K562 (cell line): Measurements from ENCODE around the gene A4GALT. TPM values are rescaled to one million over a fixed set of nuclear protein-coding genes. Genes with fewer than 3 reads are reported as not detected.

Experiments used
- ATAC-seq: fragments of 200-7000 bp; cut with Tn5 transposase; 3 replicates; pipeline ENCODE4 v1.9.1; 2020; ENCODE audit warnings: moderate library complexity
- BruUV-seq: library from RNA; stranded (reverse); fragments of 400-500 nt; replicated peaks from 2 replicates; lab custom pipeline; 2021; lab: Mats Ljungman, UMichigan
- CTCF ChIA-PET: fragments of 300-600 bp; formaldehyde crosslinking; extraction: SDS; loops from one replicate; lab custom pipeline; 2021; ENCODE audit warnings: low intra/inter-chr PET ratio; lab: Yijun Ruan, JAX
- POLR2A ChIA-PET: fragments of 300-600, 350-650 bp; sonication (Branson Sonifier 250); formaldehyde crosslinking; extraction: SDS; loops from one replicate; lab custom pipeline; 2021; ENCODE audit warnings: antibody characterized with exemption, inconsistent platforms; lab: Yijun Ruan, JAX
- DNase-seq, 4 experiments: peaks; one replicate each; pipeline versions ENCODE4 v3.0.0 to v3.0.0-alpha.2; 2011 to 2018; ENCODE audit warnings: low spot score in 3 of 4, mixed read lengths in 3 of 4; ENCODE audit errors: extremely low read depth in 1 of 4
- FAIRE-seq: peaks from 2 replicates; lab custom pipeline; 2011; peaks lifted over from hg19 to GRCh38; lab: Jason Lieb, UNC
- H2AFZ ChIP-seq: 2 replicates; pipeline ENCODE4 v1.6.0; 2011; ENCODE audit warnings: low read depth, low read length, control low read depth, inconsistent platforms
- H3K27ac ChIP-seq: fragments of 200-600 bp; 3 replicates; pipeline ENCODE4 v1.8.0; 2011; ENCODE audit warnings: low read depth, mild to moderate bottlenecking, control low read depth, inconsistent platforms, low read length, moderate library complexity, mixed read lengths; ENCODE audit errors: extremely low read depth
- H3K27me3 ChIP-seq, 2 experiments: fragments of 300-600 bp in 1 of 2; 2 replicates in 1 of 2; 3 replicates in 1 of 2; pipeline versions ENCODE4 v1.6.0 to v1.8.0; 2011; ENCODE audit warnings: inconsistent platforms in 2 of 2, low read length in 2 of 2, mild to moderate bottlenecking in 1 of 2, mixed read lengths in 1 of 2, moderate library complexity in 1 of 2; ENCODE audit not compliant: control insufficient read depth in 2 of 2, insufficient read depth in 2 of 2
- H3K36me3 ChIP-seq: fragments of 300-600 bp; 3 replicates; pipeline ENCODE4 v1.8.0; 2011; ENCODE audit warnings: mild to moderate bottlenecking, low read length, inconsistent platforms; ENCODE audit not compliant: control insufficient read depth, insufficient read depth
- H3K4me1 ChIP-seq, 2 experiments: fragments of 200-600 bp in 1 of 2; replicated peaks in 1 of 2; 2 replicates in 1 of 2; 3 replicates in 1 of 2; pipeline versions ENCODE4 v1.5.1 to v1.8.0; 2011; ENCODE audit warnings: inconsistent platforms in 2 of 2, low read length in 2 of 2, mild to moderate bottlenecking in 1 of 2, mixed read lengths in 1 of 2, moderate library complexity in 1 of 2; ENCODE audit not compliant: control insufficient read depth in 2 of 2, insufficient read depth in 2 of 2
- H3K4me2 ChIP-seq: 2 replicates; pipeline ENCODE4 v1.6.1; 2011; ENCODE audit warnings: low read length, control low read depth, inconsistent platforms, mixed read lengths; ENCODE audit not compliant: insufficient read depth
- H3K4me3 ChIP-seq: fragments of 200-600 bp; sonication (generic), shearing (Covaris generic); 2 replicates; pipeline ENCODE4 v1.5.1; 2016; ENCODE audit warnings: control low read depth, inconsistent platforms
- H3K79me2 ChIP-seq: fragments of 200-600 bp; 3 replicates; pipeline ENCODE4 v1.8.0; 2011; ENCODE audit warnings: low read length, inconsistent platforms; ENCODE audit not compliant: control insufficient read depth, insufficient read depth
- H3K9ac ChIP-seq, 2 experiments: 2 replicates each; pipeline versions ENCODE4 v1.6.0 to v1.6.1; 2011; ENCODE audit warnings: low read depth in 2 of 2, low read length in 2 of 2, control low read depth in 1 of 2, inconsistent platforms in 1 of 2, mild to moderate bottlenecking in 1 of 2, mixed read lengths in 1 of 2; ENCODE audit not compliant: insufficient read depth in 1 of 2
- H3K9me1 ChIP-seq: one replicate; pipeline ENCODE4 v1.6.0; 2011; ENCODE audit warnings: inconsistent platforms, mild to moderate bottlenecking, low read length, moderate library complexity; ENCODE audit not compliant: control insufficient read depth, insufficient read depth
- H3K9me3 ChIP-seq: replicated peaks from 2 replicates; pipeline ENCODE4 v1.5.1; 2011; ENCODE audit warnings: low read depth, low read length, inconsistent platforms; ENCODE audit not compliant: control insufficient read depth, insufficient read depth
- H4K20me1 ChIP-seq: replicated peaks from 2 replicates; pipeline ENCODE4 v1.6.1; 2011; ENCODE audit warnings: low read length, inconsistent platforms, mixed read lengths; ENCODE audit not compliant: control insufficient read depth, insufficient read depth
- CBX3 ChIP-seq, 2 experiments: IDR thresholded peaks; 1 replicate in 1 of 2; 2 replicates in 1 of 2; pipeline ENCODE4 v1.6.1; 2012; ENCODE audit warnings: inconsistent platforms in 2 of 2, low read length in 2 of 2, borderline replicate concordance in 1 of 2, control low read depth in 1 of 2
- MAFK ChIP-seq: IDR thresholded peaks from 2 replicates; pipeline ENCODE4 v1.6.1; 2011; ENCODE audit warnings: low read length, improper control_type of control experiment
- MCM5 ChIP-seq: fragments of 450-650 bp; IDR thresholded peaks from 2 replicates; pipeline ENCODE4 v1.6.1; 2016; ENCODE audit warnings: low read depth
- RB1 ChIP-seq: fragments of 450-650 bp; IDR thresholded peaks from 2 replicates; pipeline ENCODE4 v1.6.1; 2017; ENCODE audit warnings: low read depth, mild to moderate bottlenecking
- RBBP5 ChIP-seq: fragments of 200-600 bp; sonication (generic); IDR thresholded peaks from 2 replicates; pipeline ENCODE4 v1.6.1; 2012; ENCODE audit warnings: borderline replicate concordance, mild to moderate bottlenecking, low read length, control low read depth, inconsistent platforms; ENCODE audit not compliant: insufficient read depth, poor library complexity, severe bottlenecking
- TSC22D4 ChIP-seq: fragments of 450-650 bp; IDR thresholded peaks from 2 replicates; pipeline ENCODE4 v1.6.1; 2016; ENCODE audit warnings: missing genetic modification characterization, missing biosample characterization, control low read depth
- ZBTB1 ChIP-seq: sonication (generic); formaldehyde crosslinking; IDR thresholded peaks from 2 replicates; pipeline ENCODE4 v1.8.1; 2023; ENCODE audit warnings: missing genetic modification reagents, low read depth, mild to moderate bottlenecking, borderline replicate concordance
- ZC3H11A ChIP-seq: IDR thresholded peaks from 2 replicates; pipeline ENCODE4 v1.6.1; 2012; ENCODE audit warnings: low read depth, low read length, improper control_type of control experiment
- ZNF224 ChIP-seq: sonication (generic); formaldehyde crosslinking; IDR thresholded peaks from 2 replicates; pipeline ENCODE4 v1.8.0; 2022; ENCODE audit warnings: mild to moderate bottlenecking, missing genetic modification reagents
- ZNF778 ChIP-seq: fragments of 450-650 bp; formaldehyde crosslinking; IDR thresholded peaks from 2 replicates; pipeline ENCODE4 v1.4.0; 2020; ENCODE audit warnings: mild to moderate bottlenecking, moderate library complexity
- WGBS: fragments of 100-300 bp; shearing (Covaris generic); methylation state at CpG from one replicate; pipeline ENCODE4 v1.1.6; 2016; ENCODE audit warnings: low coverage, mixed read lengths; ENCODE audit not compliant: insufficient coverage; ENCODE audit errors: missing lambda C conversion rate; 5-methylcytosine and 5-hydroxymethylcytosine counted together
- in situ Hi-C: fragments of 300-500 bp; cut with MboI; formaldehyde crosslinking; loops from 4 replicates; pipeline ENCODE4 v1.15.0; 2018; ENCODE audit warnings: inconsistent platforms, mixed read lengths
- intact Hi-C: fragments of 100-400 bp; cut with micrococcal nuclease; formaldehyde crosslinking; loops from 2 replicates; pipeline ENCODE4 v1.14.2; 2022
- polyA plus RNA-seq, 8 experiments: library from polyadenylated mRNA; depleted of rRNA in 4 of 8; stranded (reverse) in 5 of 8; unstranded in 3 of 8; fragments of >200 nt; fragmentation: Nextera tagmentation in 2 of 8; fragmentation: Illumina TruSeq in 1 of 8; extraction: Ambion mirVana in 2 of 8; extraction: Trizol in 1 of 8; gene quantifications; 2 replicates each; pipeline versions ENCODE4 v1.2.1 to v1.2.3, GENCODE V29; 2011 to 2014; ENCODE audit warnings: inconsistent platforms in 1 of 8, missing spikeins in 1 of 8
- total RNA-seq, 7 experiments: library from RNA; depleted of rRNA in 6 of 7; stranded (reverse); fragments of >200 nt in 6 of 7; fragmentation: Illumina TruSeq in 2 of 7; extraction: Trizol in 2 of 7; gene quantifications; 2 replicates each; pipeline versions ENCODE4 v1.2.1 to v1.2.3, GENCODE V29; 2011 to 2021; ENCODE audit warnings: low replicate concordance in 1 of 7
- TF ChIP-seq, protein P1 (sequence below): fragments of 150-350 bp; IDR thresholded peaks from 2 replicates; pipeline ENCODE4 v1.6.1; 2014; ENCODE audit warnings: low read depth, mild to moderate bottlenecking, low read length, borderline replicate concordance
- TF ChIP-seq, protein P2 (sequence below), 2 experiments: IDR thresholded peaks; 2 replicates each; pipeline ENCODE4 v1.6.1; 2012; ENCODE audit warnings: improper control_type of control experiment in 2 of 2, low read depth in 2 of 2, low read length in 2 of 2, borderline replicate concordance in 1 of 2
- TF ChIP-seq, protein P3 (sequence below), 3 experiments: IDR thresholded peaks in 2 of 3; conservative IDR thresholded peaks in 1 of 3; 2 replicates each; pipeline ENCODE4 v1.5.1; 2011 to 2012; ENCODE audit warnings: low read length in 3 of 3, mild to moderate bottlenecking in 3 of 3, control low read depth in 2 of 3, improper control_type of control experiment in 1 of 3, inconsistent platforms in 1 of 3, low read depth in 1 of 3, mixed read lengths in 1 of 3, moderate library complexity in 1 of 3; ENCODE audit not compliant: insufficient read depth in 2 of 3

The A4GALT gene
- total and polyA plus RNA-seq, 9 of the 15 experiments (the other 6 are each of a cell fraction or from before 2014, with no cell fraction given), result 0.07 to 0.11 TPM; not detected in 7

DNA sequence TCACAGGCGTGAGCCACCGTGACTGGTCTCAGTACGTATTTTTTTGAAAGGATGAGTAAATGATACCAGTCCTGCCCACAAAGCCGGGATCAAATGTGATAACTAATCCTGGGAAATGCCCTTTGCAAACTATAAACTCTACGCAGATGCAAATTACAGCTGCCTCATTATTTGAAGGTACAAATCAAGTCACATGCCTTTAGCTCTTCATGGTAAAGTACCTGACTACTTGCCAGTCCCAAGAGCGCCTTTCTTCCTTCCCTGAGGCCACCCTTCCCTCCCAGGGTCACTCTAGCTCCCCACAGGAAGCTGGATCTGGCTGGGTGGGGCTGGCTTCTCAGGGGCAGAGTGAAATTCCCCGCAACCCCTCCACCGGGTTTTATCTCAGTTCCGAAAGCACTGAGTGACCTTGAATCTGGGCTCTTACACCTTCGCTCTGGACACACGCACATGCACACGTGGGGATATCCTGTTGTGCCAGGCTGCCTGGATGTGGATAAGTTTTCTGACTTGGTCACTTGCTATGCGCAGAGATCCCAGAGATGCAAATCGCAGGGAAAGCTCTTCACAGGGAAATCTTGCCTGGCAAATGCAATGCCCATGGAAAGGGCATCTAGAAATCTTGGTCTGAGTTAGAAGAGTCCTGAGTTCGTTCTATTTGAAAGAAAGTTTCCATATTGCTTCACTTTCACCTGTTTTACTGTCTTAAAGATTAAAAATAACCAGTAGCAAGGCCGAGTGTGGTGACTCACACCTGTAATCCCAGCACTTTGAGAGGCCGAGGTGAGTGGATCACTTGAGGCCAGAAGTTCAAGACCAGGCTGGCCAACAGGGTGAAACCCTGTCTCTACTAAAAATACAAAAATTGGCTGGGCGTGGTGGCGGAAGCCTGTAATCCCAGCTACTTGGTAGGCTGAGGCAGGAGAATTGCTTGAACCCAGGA is 8.5 kb downstream of the A4GALT start:
- in situ Hi-C loops, result no loop called here

More for the DNA sequence above, 8.5 kb downstream of the A4GALT start:
- WGBS, result 10% methylated on average over 18 of the region's 19 CpGs
- Histone ChIP-seq H3K9me3 (no peaks in the 10 kb centered on the region), H3K79me2 (no peaks in the 10 kb centered on the region), H2AFZ (no peak overlapping the region), H3K27ac (no peak overlapping the region), H3K4me1 (peaks cover 5 to 7% of the 10 kb centered on the region in 2 experiments; a peak in 4 of 5 replicates), H3K4me2 (no peak overlapping the region), H3K9me1 (peaks cover 4% of the 10 kb centered on the region), H3K36me3 (no peaks in the 10 kb centered on the region), H3K4me3 (no peak overlapping the region), H4K20me1 (no peaks in the 10 kb centered on the region), H3K9ac (no peak overlapping the region), H3K27me3 (peaks cover 0 to 6% of the 10 kb centered on the region in 2 experiments; a peak in 2 of 5 replicates)
- ChIA-PET POLR2A (no interaction called here), CTCF (no interaction called here)
- DNase-seq (no peak), ATAC-seq (no peak), FAIRE-seq (no peak)
- TF ChIP-seq ZC3H11A, result no peak
- TF ChIP-seq, protein P1, sequence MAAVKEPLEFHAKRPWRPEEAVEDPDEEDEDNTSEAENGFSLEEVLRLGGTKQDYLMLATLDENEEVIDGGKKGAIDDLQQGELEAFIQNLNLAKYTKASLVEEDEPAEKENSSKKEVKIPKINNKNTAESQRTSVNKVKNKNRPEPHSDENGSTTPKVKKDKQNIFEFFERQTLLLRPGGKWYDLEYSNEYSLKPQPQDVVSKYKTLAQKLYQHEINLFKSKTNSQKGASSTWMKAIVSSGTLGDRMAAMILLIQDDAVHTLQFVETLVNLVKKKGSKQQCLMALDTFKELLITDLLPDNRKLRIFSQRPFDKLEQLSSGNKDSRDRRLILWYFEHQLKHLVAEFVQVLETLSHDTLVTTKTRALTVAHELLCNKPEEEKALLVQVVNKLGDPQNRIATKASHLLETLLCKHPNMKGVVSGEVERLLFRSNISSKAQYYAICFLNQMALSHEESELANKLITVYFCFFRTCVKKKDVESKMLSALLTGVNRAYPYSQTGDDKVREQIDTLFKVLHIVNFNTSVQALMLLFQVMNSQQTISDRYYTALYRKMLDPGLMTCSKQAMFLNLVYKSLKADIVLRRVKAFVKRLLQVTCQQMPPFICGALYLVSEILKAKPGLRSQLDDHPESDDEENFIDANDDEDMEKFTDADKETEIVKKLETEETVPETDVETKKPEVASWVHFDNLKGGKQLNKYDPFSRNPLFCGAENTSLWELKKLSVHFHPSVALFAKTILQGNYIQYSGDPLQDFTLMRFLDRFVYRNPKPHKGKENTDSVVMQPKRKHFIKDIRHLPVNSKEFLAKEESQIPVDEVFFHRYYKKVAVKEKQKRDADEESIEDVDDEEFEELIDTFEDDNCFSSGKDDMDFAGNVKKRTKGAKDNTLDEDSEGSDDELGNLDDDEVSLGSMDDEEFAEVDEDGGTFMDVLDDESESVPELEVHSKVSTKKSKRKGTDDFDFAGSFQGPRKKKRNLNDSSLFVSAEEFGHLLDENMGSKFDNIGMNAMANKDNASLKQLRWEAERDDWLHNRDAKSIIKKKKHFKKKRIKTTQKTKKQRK, result no peak
- TF ChIP-seq ZNF224 (CRISPR knock-in tag), result no peak
- TF ChIP-seq CBX3 (IDR thresholded peaks at IDR 0.05; ENCODE audit: borderline replicate concordance in 1 of 2, low read length in 2 of 2), result no peak
- TF ChIP-seq, protein P2, sequence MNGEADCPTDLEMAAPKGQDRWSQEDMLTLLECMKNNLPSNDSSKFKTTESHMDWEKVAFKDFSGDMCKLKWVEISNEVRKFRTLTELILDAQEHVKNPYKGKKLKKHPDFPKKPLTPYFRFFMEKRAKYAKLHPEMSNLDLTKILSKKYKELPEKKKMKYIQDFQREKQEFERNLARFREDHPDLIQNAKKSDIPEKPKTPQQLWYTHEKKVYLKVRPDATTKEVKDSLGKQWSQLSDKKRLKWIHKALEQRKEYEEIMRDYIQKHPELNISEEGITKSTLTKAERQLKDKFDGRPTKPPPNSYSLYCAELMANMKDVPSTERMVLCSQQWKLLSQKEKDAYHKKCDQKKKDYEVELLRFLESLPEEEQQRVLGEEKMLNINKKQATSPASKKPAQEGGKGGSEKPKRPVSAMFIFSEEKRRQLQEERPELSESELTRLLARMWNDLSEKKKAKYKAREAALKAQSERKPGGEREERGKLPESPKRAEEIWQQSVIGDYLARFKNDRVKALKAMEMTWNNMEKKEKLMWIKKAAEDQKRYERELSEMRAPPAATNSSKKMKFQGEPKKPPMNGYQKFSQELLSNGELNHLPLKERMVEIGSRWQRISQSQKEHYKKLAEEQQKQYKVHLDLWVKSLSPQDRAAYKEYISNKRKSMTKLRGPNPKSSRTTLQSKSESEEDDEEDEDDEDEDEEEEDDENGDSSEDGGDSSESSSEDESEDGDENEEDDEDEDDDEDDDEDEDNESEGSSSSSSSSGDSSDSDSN (IDR thresholded peaks at IDR 0.05; ENCODE audit: borderline replicate concordance in 1 of 2, low read depth in 2 of 2, low read length in 2 of 2), result no peak
- TF ChIP-seq TSC22D4, result no peak
- TF ChIP-seq RBBP5, result no peak
- no peak for TF ChIP-seq ZNF778
- TF ChIP-seq, protein P3, sequence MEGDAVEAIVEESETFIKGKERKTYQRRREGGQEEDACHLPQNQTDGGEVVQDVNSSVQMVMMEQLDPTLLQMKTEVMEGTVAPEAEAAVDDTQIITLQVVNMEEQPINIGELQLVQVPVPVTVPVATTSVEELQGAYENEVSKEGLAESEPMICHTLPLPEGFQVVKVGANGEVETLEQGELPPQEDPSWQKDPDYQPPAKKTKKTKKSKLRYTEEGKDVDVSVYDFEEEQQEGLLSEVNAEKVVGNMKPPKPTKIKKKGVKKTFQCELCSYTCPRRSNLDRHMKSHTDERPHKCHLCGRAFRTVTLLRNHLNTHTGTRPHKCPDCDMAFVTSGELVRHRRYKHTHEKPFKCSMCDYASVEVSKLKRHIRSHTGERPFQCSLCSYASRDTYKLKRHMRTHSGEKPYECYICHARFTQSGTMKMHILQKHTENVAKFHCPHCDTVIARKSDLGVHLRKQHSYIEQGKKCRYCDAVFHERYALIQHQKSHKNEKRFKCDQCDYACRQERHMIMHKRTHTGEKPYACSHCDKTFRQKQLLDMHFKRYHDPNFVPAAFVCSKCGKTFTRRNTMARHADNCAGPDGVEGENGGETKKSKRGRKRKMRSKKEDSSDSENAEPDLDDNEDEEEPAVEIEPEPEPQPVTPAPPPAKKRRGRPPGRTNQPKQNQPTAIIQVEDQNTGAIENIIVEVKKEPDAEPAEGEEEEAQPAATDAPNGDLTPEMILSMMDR (IDR thresholded peaks at IDR 0.05 in 2 of 3, conservative IDR thresholded peaks at IDR 0.05 in 1 of 3; ENCODE audit: insufficient read depth in 2 of 3, low read depth in 1 of 3, low read length in 3 of 3), result no peak
- TF ChIP-seq ZBTB1 (CRISPR knock-in tag), result no peak
- no peak for TF ChIP-seq MAFK
- no peak for TF ChIP-seq RB1
- no peak for TF ChIP-seq MCM5
- no TSS peak for BruUV-seq
- intact Hi-C loops, result no loop called here
